Kidney (tissue), 14 donors: Measurements from ENCODE around the gene INPP5A. TPM values are rescaled to one million over a fixed set of nuclear protein-coding genes. Genes with fewer than 3 reads are reported as not detected.

Experiments used
- DNase-seq, 5 donors: peaks; one replicate each; pipeline ENCODE4 v3.0.0-alpha.2; 2013 to 2020
- FAIRE-seq: peaks from 2 replicates; lab custom pipeline; 2012; peaks lifted over from hg19 to GRCh38; lab: Jason Lieb, UNC
- H3K27ac ChIP-seq, 2 donors: one replicate each; pipeline ENCODE4 v1.7.0; 2013; ENCODE audit warnings: low read depth in 2 of 2, low read length in 2 of 2, inconsistent platforms in 1 of 2
- H3K27me3 ChIP-seq: one replicate; pipeline ENCODE4 v1.7.1; 2013; ENCODE audit warnings: low read length, inconsistent platforms; ENCODE audit not compliant: control insufficient read depth, insufficient read depth
- H3K36me3 ChIP-seq, 3 donors: one replicate each; pipeline versions ENCODE4 v1.7.0 to v1.7.1; 2013; ENCODE audit warnings: low read length in 3 of 3, control low read depth in 1 of 3, inconsistent platforms in 1 of 3; ENCODE audit not compliant: insufficient read depth in 3 of 3, control insufficient read depth in 2 of 3
- H3K4me1 ChIP-seq, 3 donors: one replicate each; pipeline versions ENCODE4 v1.7.0 to v1.7.1; 2013; ENCODE audit warnings: low read length in 3 of 3, inconsistent platforms in 1 of 3, low read depth in 1 of 3; ENCODE audit not compliant: control insufficient read depth in 2 of 3, insufficient read depth in 2 of 3
- H3K4me3 ChIP-seq, 3 donors: one replicate each; pipeline versions ENCODE4 v1.7.0 to v1.8.1; 2013; ENCODE audit warnings: low read length in 3 of 3, control low read depth in 1 of 3, inconsistent platforms in 1 of 3
- H3K9ac ChIP-seq, 3 donors: one replicate each; pipeline versions ENCODE4 v1.7.0 to v1.7.1; 2013; ENCODE audit warnings: low read length in 3 of 3, control low read depth in 1 of 3, inconsistent platforms in 1 of 3
- H3K9me3 ChIP-seq, 3 donors: one replicate each; pipeline versions ENCODE4 v1.7.0 to v1.7.1; 2013; ENCODE audit warnings: low read length in 3 of 3, control low read depth in 1 of 3, inconsistent platforms in 1 of 3; ENCODE audit not compliant: control insufficient read depth in 2 of 3, insufficient read depth in 1 of 3
- intact Hi-C: fragments of 100-400 bp; cut with DNase I; formaldehyde crosslinking; loops from one replicate; pipeline ENCODE4 v1.11.1; 2022
- polyA plus RNA-seq: library from polyadenylated mRNA; stranded (reverse); fragments of 350-450 nt; fragmentation: Illumina TruSeq; extraction: RNeasy Lipid Tissue Mini Kit (QIAGEN cat#74804); gene quantifications from one replicate; pipeline ENCODE4 v1.2.3, GENCODE V29; 2014; ENCODE audit warnings: low read depth, low replicate concordance; ENCODE audit not compliant: insufficient read depth
- total RNA-seq: library from RNA; stranded (reverse); fragmentation: NEBNext Ultra II Directional; extraction: Animal tissue kit (Norgen Biotek cat#: 25700); gene quantifications from one replicate; pipeline ENCODE4 v1.2.1, GENCODE V29; 2021
- TF ChIP-seq, protein P1 (sequence below): IDR thresholded peaks from 3 replicates; pipeline ENCODE4 v1.5.1; 2012; ENCODE audit warnings: mild to moderate bottlenecking, moderate library complexity, borderline replicate concordance; ENCODE audit not compliant: insufficient read depth; ENCODE audit errors: extremely low read depth
- donor health status: control.
- donor health status: control.
- donor health status: control.
- donor health status: control.
- donor health status: control.
- donor health status: DM: yes; HTN: yes; CAD: no.
- donor health status: Normal renal cell carcinoma (clear cell type).

INPP5A gene
- total and polyA plus RNA-seq, 2 donors from 2014 or later, result 20.8 to 40.3 TPM

DNA sequence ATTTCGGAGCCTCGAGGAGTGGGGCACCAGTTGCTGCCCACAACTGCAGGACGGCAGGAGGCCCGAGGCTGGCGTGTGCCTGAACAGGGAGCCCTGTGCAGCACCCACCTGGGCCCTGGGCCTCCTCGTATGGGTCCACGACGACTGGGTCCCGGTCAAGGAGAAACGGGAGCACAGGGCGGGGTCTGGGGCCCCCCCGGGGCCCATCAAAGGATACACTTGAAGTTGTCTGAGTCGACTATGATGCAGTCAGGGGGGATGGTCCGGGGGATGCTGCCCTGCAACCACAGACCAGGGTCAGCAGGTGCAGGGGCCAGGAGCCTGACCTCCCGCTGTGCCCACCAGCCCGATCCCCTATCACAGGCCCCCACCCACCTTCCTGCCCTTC lies 276.9 kb downstream of the INPP5A start:
- H3K9ac ChIP-seq, result no peak overlapping the region
- intact Hi-C loops, result no loop called here
- H3K36me3 ChIP-seq, result no peaks in the 10 kb centered on the region
- no peak overlapping the region for H3K27ac ChIP-seq
- TF ChIP-seq, protein P1, sequence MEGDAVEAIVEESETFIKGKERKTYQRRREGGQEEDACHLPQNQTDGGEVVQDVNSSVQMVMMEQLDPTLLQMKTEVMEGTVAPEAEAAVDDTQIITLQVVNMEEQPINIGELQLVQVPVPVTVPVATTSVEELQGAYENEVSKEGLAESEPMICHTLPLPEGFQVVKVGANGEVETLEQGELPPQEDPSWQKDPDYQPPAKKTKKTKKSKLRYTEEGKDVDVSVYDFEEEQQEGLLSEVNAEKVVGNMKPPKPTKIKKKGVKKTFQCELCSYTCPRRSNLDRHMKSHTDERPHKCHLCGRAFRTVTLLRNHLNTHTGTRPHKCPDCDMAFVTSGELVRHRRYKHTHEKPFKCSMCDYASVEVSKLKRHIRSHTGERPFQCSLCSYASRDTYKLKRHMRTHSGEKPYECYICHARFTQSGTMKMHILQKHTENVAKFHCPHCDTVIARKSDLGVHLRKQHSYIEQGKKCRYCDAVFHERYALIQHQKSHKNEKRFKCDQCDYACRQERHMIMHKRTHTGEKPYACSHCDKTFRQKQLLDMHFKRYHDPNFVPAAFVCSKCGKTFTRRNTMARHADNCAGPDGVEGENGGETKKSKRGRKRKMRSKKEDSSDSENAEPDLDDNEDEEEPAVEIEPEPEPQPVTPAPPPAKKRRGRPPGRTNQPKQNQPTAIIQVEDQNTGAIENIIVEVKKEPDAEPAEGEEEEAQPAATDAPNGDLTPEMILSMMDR, result no peak
- no peak for FAIRE-seq
- H3K4me1 ChIP-seq, result no peaks in the 10 kb centered on the region
- DNase-seq, result peak in 2 of 5 donors; percentile 29 to 56
- H3K9me3 ChIP-seq, result peaks cover 0 to 3% (median 0%) of the 10 kb centered on the region in 3 donors
- H3K4me3 ChIP-seq, result no peak overlapping the region
- H3K27me3 ChIP-seq, result no peaks in the 10 kb centered on the region

DNA sequence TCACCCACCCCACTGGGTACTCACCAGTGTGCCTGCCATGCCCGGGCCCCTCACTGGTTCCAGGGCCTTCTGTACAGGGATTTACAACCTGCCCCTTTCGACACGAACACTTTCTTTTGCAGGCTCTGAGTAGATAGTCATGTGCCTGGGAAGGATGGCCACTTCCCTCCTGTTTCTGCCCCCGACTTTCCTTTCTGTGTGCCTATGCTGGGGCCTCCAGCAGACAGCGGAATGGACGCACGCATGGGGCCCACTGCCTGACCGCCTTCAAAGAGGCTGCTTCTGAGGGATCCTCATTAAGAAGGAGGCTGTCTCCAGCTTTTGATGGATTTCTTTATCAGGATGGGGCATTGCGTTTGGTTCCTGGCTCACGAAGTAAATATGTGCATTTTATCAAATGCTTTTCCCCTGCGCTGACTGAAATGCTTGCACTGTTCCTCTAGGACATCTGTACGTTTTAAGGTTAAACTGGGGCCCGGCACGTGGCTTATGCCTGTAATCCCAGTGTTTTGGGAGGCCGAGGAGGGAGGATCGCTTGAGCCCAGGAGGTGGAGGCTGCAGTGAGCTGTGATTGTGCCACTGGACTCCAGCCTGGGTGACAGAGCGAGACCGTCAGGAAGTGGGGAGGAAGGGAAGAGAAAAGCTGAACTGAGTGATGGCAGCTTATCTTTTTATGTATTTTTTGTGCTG lies 277.7 kb downstream of the INPP5A start:
- H3K9ac ChIP-seq, result no peak overlapping the region
- TF ChIP-seq, protein P1, result no peak
- FAIRE-seq (no peak), DNase-seq (no peak)
- no peak overlapping the region for H3K4me3 ChIP-seq
- no peak overlapping the region for H3K27ac ChIP-seq
- no peaks in the 10 kb centered on the region for H3K36me3 ChIP-seq
- peaks cover 0 to 5% (median 0%) of the 10 kb centered on the region in 3 donors for H3K9me3 ChIP-seq
- H3K4me1 ChIP-seq, result no peaks in the 10 kb centered on the region
- no peaks in the 10 kb centered on the region for H3K27me3 ChIP-seq
- intact Hi-C loops, result no loop called here

DNA sequence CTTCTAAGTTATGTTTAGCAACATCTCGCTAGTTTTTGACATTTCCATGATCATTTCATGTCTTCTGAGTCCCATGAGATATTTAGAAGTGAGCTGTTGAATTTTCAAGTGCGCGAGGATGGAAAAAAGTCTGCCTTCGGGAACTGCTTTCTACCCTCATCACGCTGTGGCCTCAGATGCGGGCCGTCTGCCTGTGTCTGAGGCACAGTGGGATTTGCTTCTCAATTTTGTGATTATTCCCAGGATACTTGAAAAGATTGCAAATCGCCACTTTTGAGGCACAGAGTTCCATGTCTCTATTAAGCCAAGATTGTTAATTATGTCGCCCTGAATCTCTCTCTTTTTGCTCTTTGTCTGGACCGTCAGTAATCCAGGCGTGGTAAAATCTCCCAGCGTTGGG lies 279.1 kb downstream of the INPP5A start:
- no peak for FAIRE-seq
- Histone ChIP-seq H3K27ac (no peak overlapping the region), H3K9ac (no peak overlapping the region), H3K27me3 (no peaks in the 10 kb centered on the region), H3K36me3 (no peaks in the 10 kb centered on the region), H3K4me3 (no peak overlapping the region), H3K4me1 (no peaks in the 10 kb centered on the region), H3K9me3 (peaks cover 0 to 5% (median 0%) of the 10 kb centered on the region in 3 donors)
- DNase-seq, result no peak
- TF ChIP-seq, protein P1, result no peak
- intact Hi-C loops, result no loop called here
